K562 (cell line): ENCODE results near the gene MDC1.

Source experiments
- CEBPB ChIP-seq: fragments of 450-650 bp; IDR thresholded peaks from 2 replicates; pipeline ENCODE4 v1.6.1; 2016; ENCODE audit warnings: missing genetic modification characterization, missing compliant biosample characterization
- CTBP1 ChIP-seq: fragments of 450-650 bp; IDR thresholded peaks from 2 replicates; pipeline ENCODE4 v1.6.1; 2016; ENCODE audit warnings: borderline replicate concordance
- EP300 ChIP-seq: IDR thresholded peaks from 2 replicates; pipeline ENCODE4 v1.6.1; 2012; ENCODE audit warnings: low read length, improper control_type of control experiment
- SMC3 ChIP-seq: conservative IDR thresholded peaks from 2 replicates; pipeline ENCODE4 v1.6.1; 2011; ENCODE audit warnings: low read depth, low read length, improper control_type of control experiment; ENCODE audit not compliant: insufficient read depth
- SP1 ChIP-seq: sonication (generic); formaldehyde crosslinking; IDR thresholded peaks from 2 replicates; pipeline ENCODE4 v1.8.1; 2022; ENCODE audit warnings: mild to moderate bottlenecking, missing genetic modification reagents

DNA sequence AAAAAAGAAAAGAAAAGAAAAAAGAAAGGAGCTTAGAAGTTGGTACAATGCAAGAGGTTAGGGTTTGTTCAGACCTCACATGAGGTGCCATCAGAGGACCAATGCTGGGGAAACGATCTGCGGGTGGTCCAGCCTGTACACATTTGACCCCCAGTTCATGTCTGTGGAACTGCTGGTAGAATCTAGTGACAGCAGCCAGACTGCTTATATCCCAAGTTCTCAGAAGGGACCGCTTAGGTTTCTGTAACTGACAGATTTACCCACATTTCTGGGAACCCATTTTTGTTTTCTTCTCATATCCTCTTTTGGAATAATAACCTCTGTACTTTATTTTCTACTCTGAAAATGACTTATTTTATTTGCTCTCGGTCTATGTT lies 35.3 kb downstream of the MDC1 start:
- TF ChIP-seq SMC3 (no peak), EP300 (no peak), CEBPB (tag) (no peak), CTBP1 (no peak), SP1 (CRISPR knock-in tag) (no peak)
